Measurements from ENCODE around the gene ARSB.

The ARSB gene

GRCh38 chr5:78985116-78985724, at the start of gene ARSB:
TSS of gene ARSB (minus strand) at chr5:78985310. CDS start at chr5:78985248, 62 bp downstream.
- DNase-seq = no peak

- DNase-seq = no peak
Measured at GRCh38 chr5:79032782-79033181, 47.7 kb upstream of the ARSB start.

- no peak for DNase-seq
Measured at GRCh38 chr5:79032031-79032695, 47.1 kb upstream of the ARSB start.

- DNase-seq = no peak
Measured at GRCh38 chr5:79031485-79031867, 46.4 kb upstream of the ARSB start.

- DNase-seq = no peak
Measured at GRCh38 chr5:79030663-79031484, 45.8 kb upstream of the ARSB start.

- DNase-seq = peak; percentile 39
Measured at GRCh38 chr5:79025054-79025472, 40.0 kb upstream of the ARSB start.

GRCh38 chr5:79023947-79024346, 38.8 kb upstream of the ARSB start:
- DNase-seq = no peak

- DNase-seq = no peak
Measured at GRCh38 chr5:79023348-79023747, 38.2 kb upstream of the ARSB start.

GRCh38 chr5:79022771-79023170, 37.7 kb upstream of the ARSB start:
- DNase-seq = no peak

- DNase-seq = no peak
Measured at GRCh38 chr5:79021753-79022152, 36.6 kb upstream of the ARSB start.

- DNase-seq = peak; percentile 47
Measured at GRCh38 chr5:79020861-79021561, 35.9 kb upstream of the ARSB start.

GRCh38 chr5:79014631-79015030, 29.5 kb upstream of the ARSB start:
- no peak for DNase-seq

- no peak for DNase-seq
Measured at GRCh38 chr5:79011869-79012268, 26.8 kb upstream of the ARSB start.

GRCh38 chr5:79011219-79011836, 26.2 kb upstream of the ARSB start:
- DNase-seq = peak; percentile 57

- no peak for DNase-seq
Measured at GRCh38 chr5:79008362-79008761, 23.3 kb upstream of the ARSB start.

GRCh38 chr5:79007872-79008271, 22.8 kb upstream of the ARSB start:
- no peak for DNase-seq

GRCh38 chr5:79005936-79006631, 21.0 kb upstream of the ARSB start:
- no peak for DNase-seq

- no peak for DNase-seq
Measured at GRCh38 chr5:79005151-79005550, 20.0 kb upstream of the ARSB start.

GRCh38 chr5:79002374-79002773, 17.3 kb upstream of the ARSB start:
- no peak for DNase-seq

GRCh38 chr5:79001471-79001870, 16.4 kb upstream of the ARSB start:
- peak; percentile 19 for DNase-seq

- DNase-seq = no peak
Measured at GRCh38 chr5:78997090-78997489, 12.0 kb upstream of the ARSB start.

- DNase-seq = no peak
Measured at GRCh38 chr5:78995521-78996007, 10.5 kb upstream of the ARSB start.
